Progenitor cell of endocrine pancreas (in vitro differentiated cells): ENCODE measurements around the gene TOP3A. TPM values are rescaled to one million over a fixed set of nuclear protein-coding genes. Genes with fewer than 3 reads are reported as not detected.

Experiments
- DNase-seq: peaks from one replicate; pipeline ENCODE4 v3.0.0; 2021; ENCODE audit warnings: low spot score; ENCODE audit not compliant: unreplicated experiment
- H3K27ac Mint-ChIP-seq: 2 replicates; pipeline ENCODE4 v1.8.0; 2021; ENCODE audit warnings: mild to moderate bottlenecking, moderate library complexity, mixed read lengths
- H3K27me3 Mint-ChIP-seq: 2 replicates; pipeline ENCODE4 v1.8.0; 2021; ENCODE audit warnings: mixed read lengths
- H3K36me3 Mint-ChIP-seq: 2 replicates; pipeline ENCODE4 v1.8.0; 2022; ENCODE audit warnings: mixed read lengths; ENCODE audit not compliant: insufficient read depth
- H3K4me1 Mint-ChIP-seq: 2 replicates; pipeline ENCODE4 v1.8.0; 2021; ENCODE audit warnings: low read depth, mixed read lengths
- H3K4me3 Mint-ChIP-seq: 2 replicates; pipeline ENCODE4 v1.8.0; 2021; ENCODE audit warnings: low read depth, mild to moderate bottlenecking, moderate library complexity, mixed read lengths
- H3K9me3 Mint-ChIP-seq: 2 replicates; pipeline ENCODE4 v1.8.0; 2021; ENCODE audit warnings: low read depth, mixed read lengths
- CTCF ChIP-seq: fragments of 200-600 bp; sonication (generic); IDR thresholded peaks from one replicate; pipeline ENCODE4 v1.5.0; 2021; ENCODE audit warnings: antibody characterized with exemption, mild to moderate bottlenecking; ENCODE audit not compliant: unreplicated experiment
- total RNA-seq: library from RNA; stranded (reverse); gene quantifications from 2 replicates; pipeline ENCODE4 v1.2.1, GENCODE V29; 2021

TOP3A gene
- total RNA-seq, 1 donor from 2014 or later, result 60.4 TPM

- Mint-ChIP-seq H3K4me1 (peaks cover 32% of the 10 kb centered on the region), H3K27me3 (no peaks in the 10 kb centered on the region), H3K36me3 (peaks cover 4% of the 10 kb centered on the region), H3K4me3 (no peak overlapping the region), H3K27ac (no peak overlapping the region), H3K9me3 (no peaks in the 10 kb centered on the region)
- no peak for DNase-seq
- no peak for TF ChIP-seq CTCF
These were observed 4.1 kb upstream of the TOP3A start for GRCh38 chr17:18318771-18319450.

- no peak for TF ChIP-seq CTCF
- Mint-ChIP-seq H3K36me3 (peaks cover 5% of the 10 kb centered on the region), H3K4me1 (peaks cover 40% of the 10 kb centered on the region), H3K27me3 (no peaks in the 10 kb centered on the region), H3K9me3 (no peaks in the 10 kb centered on the region), H3K4me3 (peak overlapping the region; percentile 31), H3K27ac (no peak overlapping the region)
- no peak for DNase-seq
These were observed 3.3 kb upstream of the TOP3A start for GRCh38 chr17:18318117-18318516.

- H3K4me1 Mint-ChIP-seq, result peaks cover 41% of the 10 kb centered on the region
- no peaks in the 10 kb centered on the region for H3K27me3 Mint-ChIP-seq
These were observed 1.2 kb upstream of the TOP3A start for GRCh38 chr17:18315961-18316360.

GRCh38 chr17:18315562-18315922 lies 748 bp upstream of the TOP3A start:
- Mint-ChIP-seq H3K4me1 (peaks cover 40% of the 10 kb centered on the region), H3K36me3 (peaks cover 9% of the 10 kb centered on the region), H3K27me3 (no peaks in the 10 kb centered on the region), H3K4me3 (peak overlapping the region; percentile 100), H3K27ac (peak overlapping the region; percentile 100), H3K9me3 (no peaks in the 10 kb centered on the region)
- no peak for DNase-seq
- TF ChIP-seq CTCF, result no peak

More at GRCh38 chr17:18315961-18316360, 1.2 kb upstream of the TOP3A start:
- Mint-ChIP-seq H3K36me3 (peaks cover 8% of the 10 kb centered on the region), H3K27ac (peak overlapping the region; percentile 100), H3K9me3 (no peaks in the 10 kb centered on the region), H3K4me3 (peak overlapping the region; percentile 100)
- DNase-seq, result no peak
- no peak for TF ChIP-seq CTCF

- H3K4me3 Mint-ChIP-seq, result peak overlapping the region; percentile 100
- H3K27me3 Mint-ChIP-seq, result no peaks in the 10 kb centered on the region
- no peak for TF ChIP-seq CTCF
- DNase-seq, result no peak
- peaks cover 10% of the 10 kb centered on the region for H3K36me3 Mint-ChIP-seq
- peaks cover 33% of the 10 kb centered on the region for H3K4me1 Mint-ChIP-seq
- no peaks in the 10 kb centered on the region for H3K9me3 Mint-ChIP-seq
- H3K27ac Mint-ChIP-seq, result peak overlapping the region; percentile 100
These were observed 599 bp downstream of the TOP3A start for GRCh38 chr17:18314059-18314730.
